Stomach (tissue), 4 donors: ENCODE measurements around the gene SPSB4.

Experiments
- CTCF ChIP-seq, 7 experiments: fragments of 450-650 bp in 4 of 7; fragments of 200-600 bp in 3 of 7; sonication (generic) in 3 of 7; IDR thresholded peaks; one replicate each; pipeline ENCODE4 v1.5.1; 2016 to 2019; ENCODE audit warnings: antibody characterized with exemption in 7 of 7, control low read depth in 2 of 7, mild to moderate bottlenecking in 1 of 7
- EP300 ChIP-seq: sonication (generic); formaldehyde crosslinking; IDR thresholded peaks from one replicate; pipeline ENCODE4 v1.6.1; 2017; ENCODE audit warnings: antibody characterized with exemption
- POLR2A ChIP-seq, 4 donors: fragments of 450-650 bp; IDR thresholded peaks; one replicate each; pipeline ENCODE4 v1.6.1; 2016; ENCODE audit warnings: antibody characterized with exemption in 4 of 4, control low read depth in 2 of 4, mild to moderate bottlenecking in 1 of 4, moderate library complexity in 1 of 4
- POLR2AphosphoS5 ChIP-seq, 3 donors: sonication (generic); formaldehyde crosslinking; IDR thresholded peaks; one replicate each; pipeline ENCODE4 v1.6.1; 2016; ENCODE audit warnings: antibody characterized with exemption in 3 of 3

- TF ChIP-seq EP300 (no peak), CTCF (IDR thresholded peaks at IDR 0.05) (no peak), POLR2A (IDR thresholded peaks at IDR 0.05) (no peak), POLR2AphosphoS5 (IDR thresholded peaks at IDR 0.05) (no peak)
Measured at GRCh38 chr3:141104151-141104821, 53.1 kb downstream of the SPSB4 start.
